ENCODE data around the gene FAP.
A peak's percentile ranks its signal among the peaks of the same experiment; 100 is the strongest.

FAP gene

GRCh38 chr2:162123806-162124758 is 119.2 kb downstream of the FAP start:
- DNase-seq, result peak; percentile 47

Data from NCI-H69 (cell line).